Fibroblast of skin of right biceps (primary cell): Measurements from ENCODE around the gene NTM.

Experiments used
- DNase-seq: peaks from one replicate; pipeline ENCODE4 v3.0.0-alpha.2; 2013

Gene NTM

GRCh38 chr11:131510662-131511061, 140.2 kb downstream of the NTM start:
- no peak for DNase-seq

DNA sequence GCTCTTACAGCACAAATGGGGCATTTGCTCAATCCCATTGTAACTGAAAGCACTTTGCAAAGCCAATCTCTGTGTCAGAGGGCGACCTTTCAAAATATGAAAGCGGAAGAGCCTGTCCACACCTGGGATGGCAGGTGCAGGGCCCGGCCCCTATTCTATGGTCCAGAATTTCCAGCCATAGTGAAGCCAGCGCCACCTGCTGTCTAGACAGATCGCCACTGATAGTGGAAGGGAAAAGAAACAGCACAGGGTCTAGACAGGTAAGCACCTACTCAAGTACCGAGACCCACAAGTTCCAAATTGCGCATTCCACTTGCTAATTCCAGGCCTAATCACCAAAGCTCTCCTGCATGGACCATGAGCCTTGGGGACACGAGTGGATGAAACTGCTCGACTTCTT, 141.4 kb downstream of the NTM start:
- no peak for DNase-seq

GRCh38 chr11:131512228-131512627, 141.8 kb downstream of the NTM start:
- no peak for DNase-seq

DNA sequence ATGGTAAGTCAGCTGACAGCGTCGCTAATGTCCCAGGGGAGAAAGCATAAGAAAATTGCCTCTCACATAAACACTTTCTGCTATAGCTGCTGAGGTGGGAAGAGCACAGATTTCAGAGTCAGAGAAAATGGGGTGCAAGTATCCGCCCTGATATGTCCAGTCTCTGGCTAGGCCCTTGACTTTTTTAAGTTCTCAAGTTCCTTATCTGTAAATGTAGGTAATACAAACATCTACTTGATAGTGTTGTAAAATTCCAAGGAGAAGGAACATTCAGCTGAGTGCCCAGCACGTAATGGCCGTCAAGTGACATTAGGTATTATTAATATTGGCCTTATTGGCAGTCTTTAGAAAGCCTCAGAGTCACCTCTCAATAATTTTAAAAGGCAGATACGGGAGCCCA, 143.6 kb downstream of the NTM start:
- no peak for DNase-seq

DNA sequence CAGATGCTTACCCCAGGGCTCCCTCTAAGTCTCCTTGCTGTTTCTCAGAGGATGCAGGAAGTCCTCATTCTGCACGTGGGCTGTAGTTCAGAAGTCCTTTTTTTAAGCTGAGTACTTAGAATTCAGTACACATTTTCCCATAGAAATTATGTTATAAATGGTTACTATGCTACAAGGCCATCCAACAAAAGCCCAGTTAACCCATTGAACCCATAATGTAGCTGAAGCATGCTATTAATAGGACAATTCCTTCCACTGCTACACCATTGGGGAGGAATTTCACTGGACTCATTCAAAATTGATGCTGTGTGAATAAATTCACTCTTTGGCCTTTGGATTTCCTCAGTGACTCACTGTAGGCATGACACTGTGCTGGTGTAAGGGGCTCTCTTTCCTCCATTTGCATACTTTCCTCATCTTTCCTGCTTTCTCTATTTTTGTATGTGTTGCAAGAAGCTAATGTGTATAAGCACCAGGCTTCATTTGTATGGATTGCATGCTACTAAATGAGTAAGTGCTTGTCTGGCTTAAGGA, 148.0 kb downstream of the NTM start:
- DNase-seq: peak; percentile 63

GRCh38 chr11:131522851-131523250, 152.4 kb downstream of the NTM start:
- peak; percentile 53 for DNase-seq

- DNase-seq: no peak
These were observed 160.0 kb downstream of the NTM start for GRCh38 chr11:131530407-131530806.

- peak; percentile 26 for DNase-seq
These were observed 162.7 kb downstream of the NTM start for GRCh38 chr11:131533149-131533548.

DNA sequence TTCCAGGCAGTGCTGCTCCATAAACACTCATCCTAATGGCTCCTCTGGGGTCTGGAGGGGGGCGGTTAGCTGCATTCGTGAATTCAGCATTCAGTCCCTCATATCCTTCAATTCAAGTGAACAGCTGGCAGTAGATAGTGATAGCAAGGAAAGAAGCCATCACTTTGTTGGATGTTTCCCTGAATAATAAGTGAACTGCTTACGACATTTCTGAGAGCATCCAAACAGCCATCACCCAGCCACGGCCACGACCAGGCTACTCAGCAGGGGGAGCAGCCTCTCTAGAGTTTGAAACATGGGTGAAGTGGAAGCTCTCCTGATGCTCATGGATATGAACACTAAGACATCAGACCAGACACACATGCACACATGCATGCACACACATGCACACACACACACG, 163.6 kb downstream of the NTM start:
- no peak for DNase-seq

GRCh38 chr11:131534611-131535010, 164.2 kb downstream of the NTM start:
- no peak for DNase-seq

DNA sequence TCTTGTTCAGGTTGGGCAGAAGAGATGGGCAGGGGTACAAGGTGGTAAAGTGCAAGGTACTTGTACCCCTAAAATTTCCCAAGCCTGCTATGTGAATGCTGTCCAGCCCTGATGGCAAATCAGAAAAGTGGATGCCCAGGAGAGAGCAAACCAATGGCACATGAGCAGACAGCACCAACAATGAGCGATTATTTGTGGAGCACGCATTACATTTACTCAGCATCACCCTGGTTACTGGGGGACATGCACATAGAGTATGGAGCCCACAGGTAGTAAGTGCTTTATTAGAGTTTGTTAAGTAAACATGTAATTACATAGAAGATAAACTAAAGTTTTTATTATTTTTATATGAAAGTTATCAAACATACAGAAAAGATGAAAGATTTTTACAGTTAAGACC, 165.7 kb downstream of the NTM start:
- DNase-seq: no peak

DNA sequence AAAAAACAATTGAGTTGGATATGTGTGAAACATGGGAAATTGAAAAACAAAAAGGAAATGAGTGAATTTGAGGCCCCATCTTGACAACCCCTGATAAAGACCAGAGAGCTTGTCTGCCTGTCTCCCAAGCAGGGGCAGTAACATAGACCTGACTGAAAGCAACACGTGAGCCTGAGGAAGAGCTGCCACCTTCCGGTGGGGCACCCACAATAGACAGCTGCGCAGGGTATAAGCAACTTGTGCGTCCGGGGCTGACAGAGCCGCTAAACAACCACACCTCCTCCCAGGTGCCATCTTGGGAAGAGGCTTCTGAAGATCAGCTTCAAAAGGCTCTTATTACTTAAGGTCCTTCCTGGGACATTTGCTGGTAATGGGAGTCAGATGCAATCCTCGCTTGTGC, 166.8 kb downstream of the NTM start:
- DNase-seq: no peak

GRCh38 chr11:131537748-131538147, 167.3 kb downstream of the NTM start:
- DNase-seq: no peak

- DNase-seq: no peak
These were observed 167.9 kb downstream of the NTM start for GRCh38 chr11:131538322-131538721.

DNA sequence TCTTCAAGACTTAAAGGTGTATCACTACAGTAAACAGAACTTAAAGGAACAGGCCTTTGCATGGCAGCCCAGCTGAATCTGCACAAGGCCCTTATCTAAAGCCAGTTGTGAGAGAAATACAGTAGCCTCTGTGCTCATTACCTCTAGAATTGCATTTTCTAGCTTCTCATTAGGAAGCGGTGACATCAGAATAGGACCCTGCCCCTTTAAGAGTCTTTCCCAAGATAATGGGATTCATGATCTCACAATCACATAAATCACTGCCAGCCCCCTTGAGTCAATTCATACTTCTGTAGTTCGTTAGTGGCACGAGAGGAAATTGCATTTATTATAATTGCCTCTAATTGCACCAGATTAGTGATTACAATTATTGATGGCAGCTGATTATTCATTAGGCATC, 170.3 kb downstream of the NTM start:
- peak; percentile 10 for DNase-seq

- DNase-seq: no peak
These were observed 173.1 kb downstream of the NTM start for GRCh38 chr11:131543389-131544025.

DNA sequence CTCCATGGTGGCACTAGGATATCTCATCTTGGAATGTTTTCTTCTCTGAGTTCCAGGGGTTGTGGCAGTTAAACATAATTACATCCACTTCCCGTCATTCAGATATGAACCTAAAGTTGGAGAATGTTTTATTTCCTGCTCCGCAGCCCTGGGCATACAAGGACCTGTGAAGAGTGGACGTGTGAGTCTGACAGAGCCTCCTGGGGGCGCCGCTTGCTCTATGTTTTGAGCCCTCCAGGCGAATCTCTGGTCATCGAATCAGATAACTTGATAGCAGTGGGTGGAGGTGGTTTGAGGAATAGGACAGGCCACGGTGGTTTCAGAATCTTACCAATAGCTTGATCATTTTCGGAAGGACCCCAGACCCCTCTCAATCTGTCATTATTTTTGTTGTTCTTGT, 174.2 kb downstream of the NTM start:
- peak; percentile 9 for DNase-seq

DNA sequence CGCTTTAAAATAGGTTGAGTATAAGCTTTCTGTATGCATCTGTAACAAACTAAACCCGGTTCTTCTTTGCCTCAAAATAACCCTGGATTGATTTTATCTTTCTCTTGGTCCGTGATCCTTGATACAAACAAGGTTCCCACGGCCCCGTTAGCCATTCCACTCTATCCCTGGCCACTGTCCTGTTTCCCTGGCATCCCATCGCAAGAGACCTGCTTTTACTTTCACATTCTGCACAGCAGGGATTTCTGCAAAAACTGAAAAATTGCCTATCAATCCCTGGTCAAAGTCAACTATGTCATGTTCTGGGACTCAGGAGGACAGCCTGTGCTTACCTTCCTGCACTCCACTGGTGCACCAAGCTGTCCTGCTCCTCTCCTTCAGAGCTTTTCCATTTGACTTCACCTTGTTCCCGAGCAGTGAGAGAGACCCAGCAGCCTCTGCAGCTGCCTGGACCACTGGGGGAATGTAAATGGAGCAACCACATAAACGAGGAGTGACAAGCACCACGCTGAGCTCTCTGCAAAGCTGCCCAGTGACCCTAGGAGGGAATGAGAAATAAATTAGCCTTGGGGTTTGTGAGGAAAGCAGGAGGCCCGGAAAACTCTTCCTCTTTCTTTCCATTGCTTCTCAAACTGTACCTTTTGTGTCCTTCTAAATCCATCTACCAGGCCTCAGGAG, 175.9 kb downstream of the NTM start:
- DNase-seq: no peak

GRCh38 chr11:131549099-131549498, 178.7 kb downstream of the NTM start:
- no peak for DNase-seq

DNA sequence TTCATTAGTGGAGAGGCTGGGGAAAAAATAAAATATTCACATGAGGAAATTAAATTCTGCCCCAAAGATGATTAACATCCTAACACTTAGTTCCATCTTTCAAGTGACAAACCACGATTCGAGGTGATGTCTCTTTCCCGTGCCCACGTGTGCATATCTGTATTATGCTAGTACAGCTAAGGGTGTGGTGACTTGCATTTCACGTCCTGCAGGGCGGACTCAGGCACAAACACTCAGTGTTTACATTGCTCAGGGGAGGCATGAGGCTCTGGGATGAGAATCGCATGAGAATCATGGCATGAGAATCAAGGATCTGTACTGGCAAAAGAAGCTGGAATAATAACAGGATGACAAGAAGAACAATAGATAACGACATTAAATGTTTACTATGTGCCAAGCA, 179.4 kb downstream of the NTM start:
- DNase-seq: no peak

- no peak for DNase-seq
These were observed 189.9 kb downstream of the NTM start for GRCh38 chr11:131560287-131560686.

DNA sequence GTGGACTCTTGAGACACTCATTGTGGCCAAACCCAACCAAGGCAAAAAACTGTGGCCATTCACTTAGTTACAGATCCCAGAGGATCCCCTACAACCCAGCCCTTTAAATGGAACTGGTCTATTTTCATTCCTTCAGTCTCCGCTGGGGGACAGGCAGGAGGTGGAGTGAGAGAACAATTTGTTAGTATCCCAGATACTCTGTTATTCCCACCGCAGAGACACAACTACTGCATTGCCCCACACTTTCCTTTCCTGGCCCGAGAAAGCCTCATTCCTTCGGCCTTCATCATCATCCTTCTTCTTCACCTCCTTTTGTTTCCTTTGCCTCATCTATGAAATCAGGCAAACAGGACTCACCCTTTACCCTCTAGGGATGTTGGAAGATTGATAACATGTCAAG, 191.1 kb downstream of the NTM start:
- peak; percentile 65 for DNase-seq

DNA sequence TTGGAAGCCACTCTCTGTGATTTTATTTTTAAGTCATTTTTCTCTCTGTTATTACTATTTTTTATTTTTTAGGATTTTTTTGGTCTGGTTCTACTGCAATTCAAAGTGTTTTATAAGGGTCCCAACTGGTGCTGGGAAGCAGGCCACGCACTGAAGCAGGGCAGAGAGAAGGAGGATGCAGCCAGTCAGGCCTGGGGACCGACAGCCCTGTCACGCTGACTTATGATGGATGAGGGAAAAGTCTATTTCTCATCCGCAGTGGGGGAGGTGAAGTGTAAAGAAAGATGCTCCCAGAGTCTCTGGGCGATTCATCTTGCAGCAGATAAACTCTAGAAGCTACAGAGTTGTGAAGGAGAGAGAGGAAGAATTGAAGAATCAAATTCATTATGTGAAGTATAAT, 191.6 kb downstream of the NTM start:
- no peak for DNase-seq

GRCh38 chr11:131568318-131568717, 197.9 kb downstream of the NTM start:
- no peak for DNase-seq

GRCh38 chr11:131571571-131571970, 201.2 kb downstream of the NTM start:
- no peak for DNase-seq
